Lower leg skin (tissue), 3 donors: Measurements from ENCODE around the gene DNAJA2.

Source experiments
- POLR2A ChIP-seq, 2 donors: fragments of 450-650 bp; IDR thresholded peaks; one replicate each; pipeline ENCODE4 v1.6.1; 2016 to 2017; ENCODE audit warnings: antibody characterized with exemption in 2 of 2, mild to moderate bottlenecking in 1 of 2, moderate library complexity in 1 of 2
- TF ChIP-seq, protein P1 (sequence below), 3 donors: fragments of 450-650 bp; IDR thresholded peaks; one replicate each; pipeline ENCODE4 v1.5.1; 2016; ENCODE audit warnings: antibody characterized with exemption in 3 of 3, mild to moderate bottlenecking in 3 of 3, moderate library complexity in 2 of 3

DNA sequence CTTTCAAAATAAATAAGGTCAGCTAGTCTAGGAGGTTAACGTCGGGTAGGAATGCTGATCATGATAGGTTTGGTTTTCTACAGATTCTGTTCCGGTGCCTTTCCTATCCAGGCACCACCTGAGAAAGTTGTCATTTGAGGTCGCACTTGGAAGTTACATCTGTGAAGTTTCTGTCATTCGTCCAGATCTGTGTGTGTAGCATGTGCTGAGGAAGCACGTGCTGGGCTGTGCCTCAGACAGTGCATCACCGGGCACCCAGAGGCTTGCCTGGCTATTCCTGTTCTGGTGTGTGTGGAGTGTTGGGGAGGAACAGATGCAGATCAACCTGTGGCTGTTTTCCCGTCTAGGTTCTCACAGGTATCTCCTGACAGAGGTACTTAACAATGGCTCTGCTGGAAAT is 42.6 kb downstream of the DNAJA2 start:
- no peak for TF ChIP-seq POLR2A (IDR thresholded peaks at IDR 0.05)
- TF ChIP-seq, protein P1, sequence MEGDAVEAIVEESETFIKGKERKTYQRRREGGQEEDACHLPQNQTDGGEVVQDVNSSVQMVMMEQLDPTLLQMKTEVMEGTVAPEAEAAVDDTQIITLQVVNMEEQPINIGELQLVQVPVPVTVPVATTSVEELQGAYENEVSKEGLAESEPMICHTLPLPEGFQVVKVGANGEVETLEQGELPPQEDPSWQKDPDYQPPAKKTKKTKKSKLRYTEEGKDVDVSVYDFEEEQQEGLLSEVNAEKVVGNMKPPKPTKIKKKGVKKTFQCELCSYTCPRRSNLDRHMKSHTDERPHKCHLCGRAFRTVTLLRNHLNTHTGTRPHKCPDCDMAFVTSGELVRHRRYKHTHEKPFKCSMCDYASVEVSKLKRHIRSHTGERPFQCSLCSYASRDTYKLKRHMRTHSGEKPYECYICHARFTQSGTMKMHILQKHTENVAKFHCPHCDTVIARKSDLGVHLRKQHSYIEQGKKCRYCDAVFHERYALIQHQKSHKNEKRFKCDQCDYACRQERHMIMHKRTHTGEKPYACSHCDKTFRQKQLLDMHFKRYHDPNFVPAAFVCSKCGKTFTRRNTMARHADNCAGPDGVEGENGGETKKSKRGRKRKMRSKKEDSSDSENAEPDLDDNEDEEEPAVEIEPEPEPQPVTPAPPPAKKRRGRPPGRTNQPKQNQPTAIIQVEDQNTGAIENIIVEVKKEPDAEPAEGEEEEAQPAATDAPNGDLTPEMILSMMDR (IDR thresholded peaks at IDR 0.05): no peak
